Cardiac septum (tissue), 1 donor: ENCODE data around the gene ZNF765. TPM values are rescaled to one million over a fixed set of nuclear protein-coding genes. Genes with fewer than 3 reads are reported as not detected.
A peak's percentile ranks its signal among the peaks of the same experiment; 100 is the strongest.
"Not testable (repeated sequence)": the region's sequence is repeated elsewhere in the genome, so short reads cannot be mapped to it uniquely, and the experiment has no call there.

ENCODE experiments used
- DNase-seq: peaks from one replicate; pipeline ENCODE4 v3.0.0-alpha.2; 2020; ENCODE audit warnings: low spot score
- intact Hi-C: fragments of 100-400 bp; cut with DNase I; formaldehyde crosslinking; loops from one replicate; pipeline ENCODE4 v1.14.0; 2022
- total RNA-seq: library from RNA; stranded (reverse); fragmentation: NEBNext Ultra II Directional; extraction: Animal tissue kit (Norgen Biotek cat#: 25700); gene quantifications from one replicate; pipeline ENCODE4 v1.2.1, GENCODE V29; 2021
- donor health status: DM: no; HTN: no; CAD: no.

The ZNF765 gene
- total RNA-seq, 1 donor from 2014 or later = 4.5 TPM

DNA sequence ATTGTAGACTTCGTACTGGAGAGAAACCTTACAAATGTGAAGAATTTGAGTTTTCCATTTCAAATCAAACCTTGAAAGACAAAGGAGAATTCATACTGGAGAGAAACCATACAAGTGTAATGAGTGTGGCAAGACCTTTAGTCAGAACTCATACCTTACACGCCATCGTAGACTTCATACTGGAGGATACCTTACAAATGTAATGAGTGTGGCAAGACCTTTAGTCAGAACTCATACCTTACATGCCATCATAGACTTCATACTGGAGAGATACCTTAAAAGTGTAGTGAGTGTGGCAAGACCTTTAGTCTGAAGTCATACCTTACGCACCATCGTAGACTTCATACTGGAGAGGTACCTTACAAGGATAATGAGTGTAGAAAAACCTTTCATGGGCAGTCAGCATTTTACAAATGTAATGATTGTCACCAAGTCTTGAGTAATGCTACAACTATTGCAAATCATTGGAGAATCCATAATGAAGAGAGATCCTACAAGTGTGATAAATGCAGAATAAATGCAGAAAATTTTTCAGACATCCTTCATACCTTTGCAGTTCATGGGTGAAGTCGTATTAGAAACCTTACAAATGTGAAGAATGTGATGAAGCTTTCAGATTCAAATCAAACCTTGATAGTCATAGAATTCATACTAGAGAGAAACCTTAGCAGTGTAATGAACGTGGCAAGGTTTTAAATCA lies 14.7 kb downstream of the ZNF765 start:
- intact Hi-C loops = no loop called here
- no peak for DNase-seq

DNA sequence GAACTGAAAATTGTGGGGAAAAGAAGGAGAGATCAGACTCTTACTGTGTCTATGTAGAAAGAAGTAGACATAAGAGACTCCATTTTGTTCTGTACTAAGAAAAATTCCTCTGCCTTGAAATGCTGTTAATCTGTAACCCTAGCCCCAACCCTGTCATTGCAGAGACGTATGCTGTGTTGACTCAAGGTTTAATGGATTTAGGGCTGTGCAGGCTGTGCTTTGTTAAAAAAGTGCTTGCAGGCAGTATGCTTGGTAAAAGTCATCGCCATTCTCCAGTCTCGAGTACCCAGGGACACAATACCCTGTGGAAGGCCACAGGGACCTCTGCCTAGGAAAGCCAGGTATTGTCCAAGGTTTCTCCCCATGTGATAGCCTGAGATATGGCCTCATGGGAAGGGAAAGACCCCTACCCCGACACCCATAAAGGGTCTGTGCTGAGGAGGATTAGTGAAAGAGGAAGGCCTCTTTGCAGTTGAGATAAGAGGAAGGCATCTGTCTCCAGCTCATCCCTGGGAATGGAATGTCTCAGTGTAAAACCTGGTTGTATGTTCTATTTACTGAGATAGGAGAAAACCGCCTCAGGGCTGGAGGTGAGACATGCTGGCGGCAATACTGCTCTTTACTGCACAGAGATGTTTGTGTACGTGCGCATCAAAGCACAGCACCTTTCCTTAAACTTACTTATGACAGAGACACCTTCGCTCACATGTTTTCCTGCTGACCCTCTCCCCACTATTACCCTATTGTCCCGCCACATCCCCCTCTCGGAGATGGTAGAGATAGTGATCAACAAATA lies 25.8 kb downstream of the ZNF765 start:
- intact Hi-C loops, DNase-seq: not testable (repeated sequence)

DNA sequence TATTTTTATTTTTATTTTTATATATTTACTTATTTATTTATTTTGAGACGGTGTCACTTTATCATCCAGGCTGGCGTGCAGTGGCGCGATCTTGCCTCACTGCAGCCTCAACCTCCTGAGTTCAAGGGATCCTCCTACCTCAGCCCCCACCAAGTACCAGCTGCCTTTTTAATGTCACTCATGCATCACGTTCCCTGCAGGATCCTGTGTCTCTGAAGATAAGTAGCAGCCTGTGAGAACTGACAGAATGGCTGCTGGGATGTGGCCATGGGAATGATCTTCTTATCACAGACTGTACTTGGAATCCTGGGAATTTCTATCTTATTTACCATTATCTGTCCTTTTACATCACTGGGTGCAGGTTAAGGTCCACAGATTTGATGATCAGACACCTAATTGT lies 27.6 kb downstream of the ZNF765 start:
- DNase-seq = no peak
- intact Hi-C loops = no loop called here

DNA sequence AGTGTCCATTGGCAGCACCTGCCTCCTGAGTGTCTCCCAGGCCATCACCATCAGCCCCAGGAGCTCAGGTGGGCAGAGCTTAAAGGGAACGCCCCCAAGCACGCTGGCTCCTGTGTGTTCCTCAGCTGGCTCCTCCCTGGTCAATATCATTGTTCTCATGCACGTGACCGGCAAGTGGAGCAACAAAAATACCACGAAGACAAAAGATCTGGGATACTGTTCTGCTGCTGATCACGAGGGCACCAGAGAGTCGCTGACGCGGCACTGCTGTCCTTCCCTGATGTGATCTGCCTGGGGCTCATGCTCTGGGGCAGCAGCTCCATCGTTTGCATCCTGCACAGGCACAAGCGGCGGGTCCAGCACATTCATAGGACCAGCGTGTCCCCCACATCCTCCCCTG lies 28.1 kb downstream of the ZNF765 start:
- intact Hi-C loops, DNase-seq: not testable (repeated sequence)

DNA sequence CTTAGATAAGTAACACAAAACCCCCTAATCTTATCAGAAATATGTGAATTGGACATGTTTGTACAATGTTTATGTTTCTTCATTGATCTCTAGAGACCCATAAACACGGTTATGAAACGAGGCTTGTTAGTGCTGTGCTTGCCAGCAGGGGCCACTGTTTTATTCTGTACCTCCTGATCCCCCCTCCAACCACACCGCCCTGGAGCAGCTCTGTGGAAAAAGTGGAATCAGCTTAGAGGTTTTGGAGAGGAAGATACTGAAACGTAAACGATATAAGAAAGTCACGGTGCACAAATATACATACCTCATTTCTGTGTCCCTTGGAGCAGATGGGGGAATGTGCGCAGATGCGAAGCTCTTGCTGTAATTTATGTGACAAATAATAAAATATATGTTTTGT lies 28.7 kb downstream of the ZNF765 start:
- intact Hi-C loops = loop anchor here (2.0 kb wide), 1 partner anchor 323 kb away; no protein-coding TSS in a partner anchor
- not testable (repeated sequence) for DNase-seq

DNA sequence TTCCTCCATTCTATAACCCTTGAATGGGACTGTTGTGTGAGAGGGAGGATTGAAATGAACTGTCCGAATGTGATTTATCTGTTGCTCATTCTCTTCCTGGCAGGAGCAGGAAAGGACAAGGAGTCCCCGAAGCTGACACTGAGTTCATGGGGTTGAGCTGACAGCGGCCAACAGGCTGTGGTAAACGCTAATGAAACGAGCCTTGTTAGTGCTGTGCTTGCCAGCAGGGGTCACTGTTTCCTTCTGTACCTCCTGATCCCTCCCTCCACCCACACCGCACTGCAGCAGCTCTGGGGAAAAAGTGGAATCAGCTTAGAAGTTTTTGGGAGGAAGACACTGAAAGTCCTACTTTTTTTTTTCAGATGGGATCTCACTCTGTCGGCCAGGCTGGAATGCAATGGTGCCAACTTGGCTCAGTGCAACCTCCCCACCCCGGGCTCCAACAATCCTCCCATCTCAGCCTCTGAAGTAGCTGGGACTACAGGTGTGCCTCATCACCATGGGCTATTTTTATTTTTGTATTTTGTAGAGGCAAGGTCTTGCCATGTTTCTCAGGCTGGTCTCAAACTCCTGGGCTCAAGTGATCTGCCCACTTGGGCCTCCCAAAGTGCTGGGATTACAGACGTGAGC lies 30.1 kb downstream of the ZNF765 start:
- intact Hi-C loops = loop anchor here (2.0 kb wide), 1 partner anchor 322 kb away; no protein-coding TSS in a partner anchor

DNA sequence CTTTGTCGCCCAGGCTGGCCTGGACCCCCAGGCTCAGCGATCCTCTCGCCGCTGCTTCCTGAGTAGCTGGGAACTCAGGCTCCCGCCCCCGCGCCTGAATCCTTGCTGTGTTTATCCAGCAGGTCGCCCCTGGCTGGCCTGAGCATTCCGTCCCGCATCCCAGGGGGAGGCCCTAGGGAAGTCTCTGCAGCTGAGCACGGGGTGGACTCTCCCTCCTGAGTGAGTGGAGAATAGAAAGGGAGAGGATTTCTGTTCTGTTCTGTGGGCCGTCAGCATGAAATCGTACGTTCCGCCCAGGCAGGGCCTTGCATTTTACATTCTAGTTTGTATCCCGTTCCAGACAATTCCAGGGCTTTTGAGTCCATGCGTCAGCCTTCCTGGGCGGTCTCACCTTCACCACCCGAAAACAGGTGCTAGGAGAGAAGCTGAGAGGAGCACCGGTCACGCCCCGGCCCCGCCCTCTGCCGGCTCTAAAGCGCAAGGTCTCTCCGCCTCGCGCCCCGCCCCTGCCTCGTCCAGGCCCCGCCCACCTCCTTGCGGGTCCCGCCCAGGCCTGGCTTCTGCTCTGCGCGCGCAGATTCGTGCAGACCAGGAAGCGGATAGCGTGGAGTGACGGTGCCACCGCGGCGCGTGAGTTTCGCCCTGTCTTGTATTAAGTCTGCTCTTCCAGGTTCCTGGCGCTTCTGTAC lies 36.6 kb downstream of the ZNF765 start, which contains the start of gene ZNF761:
TSS of gene ZNF761 (plus strand) at position 586 of the 689 bp plus-strand sequence. CDS start 15,285 bp downstream, outside the sequence.
- intact Hi-C loops = loop anchor here (5.0 kb wide), 1 partner anchor 36 kb away; the partner anchor contains the start of gene ZNF813
- DNase-seq = peak; percentile 98

More for the DNA sequence above, 30.1 kb downstream of the ZNF765 start:
- peak; percentile 83 for DNase-seq

DNA sequence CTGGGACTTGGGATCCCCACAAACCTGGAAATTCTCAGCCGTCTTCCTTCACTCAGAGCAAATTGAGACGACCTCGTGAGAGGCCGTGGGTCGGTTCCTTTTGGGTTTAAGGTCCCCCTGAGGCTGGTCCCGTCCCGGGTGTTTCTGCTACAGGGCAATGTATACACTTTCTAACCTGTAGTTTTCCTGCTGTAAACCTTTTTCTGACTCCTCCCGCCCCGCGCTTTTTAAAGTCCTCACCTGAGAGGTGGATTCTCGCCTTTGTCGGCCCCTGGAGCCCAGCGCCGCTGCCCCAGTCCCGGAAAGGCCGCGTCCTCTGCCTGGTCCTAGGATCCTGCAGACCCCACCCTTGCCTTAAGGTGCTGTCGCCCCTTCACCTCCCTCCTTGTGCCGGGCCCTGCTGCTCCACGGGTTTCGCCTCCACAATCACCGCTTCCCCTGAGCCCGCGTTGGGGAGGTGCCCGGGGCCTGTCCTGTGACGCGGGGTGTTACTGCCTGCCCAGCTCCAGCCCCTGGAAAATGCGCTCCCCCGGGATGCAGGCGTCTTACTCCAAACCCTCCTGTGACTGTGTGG lies 37.2 kb downstream of the ZNF765 start:
- DNase-seq = no peak
- intact Hi-C loops = loop anchor here (5.0 kb wide), 1 partner anchor 35 kb away; the partner anchor contains the start of gene ZNF813

DNA sequence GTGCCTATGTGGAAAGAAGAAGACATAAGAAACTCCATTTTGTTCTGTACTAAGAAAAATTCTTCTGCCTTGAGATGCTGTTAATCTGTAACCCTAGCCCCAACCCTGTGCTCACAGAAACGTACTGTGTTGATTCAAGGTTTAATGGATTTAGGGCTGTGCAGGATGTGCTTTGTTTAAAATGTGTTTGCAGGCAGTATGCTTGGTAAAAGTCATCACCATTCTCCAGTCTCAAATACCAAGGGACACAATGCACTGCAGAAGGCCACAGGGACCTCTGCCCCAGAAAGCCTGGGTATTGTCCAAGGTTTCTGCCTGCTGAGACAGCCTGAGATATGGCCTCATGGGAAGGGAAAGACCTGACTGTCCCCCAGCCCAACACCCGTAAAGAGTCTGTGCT lies 48.9 kb downstream of the ZNF765 start:
- intact Hi-C loops, DNase-seq: not testable (repeated sequence)

DNA sequence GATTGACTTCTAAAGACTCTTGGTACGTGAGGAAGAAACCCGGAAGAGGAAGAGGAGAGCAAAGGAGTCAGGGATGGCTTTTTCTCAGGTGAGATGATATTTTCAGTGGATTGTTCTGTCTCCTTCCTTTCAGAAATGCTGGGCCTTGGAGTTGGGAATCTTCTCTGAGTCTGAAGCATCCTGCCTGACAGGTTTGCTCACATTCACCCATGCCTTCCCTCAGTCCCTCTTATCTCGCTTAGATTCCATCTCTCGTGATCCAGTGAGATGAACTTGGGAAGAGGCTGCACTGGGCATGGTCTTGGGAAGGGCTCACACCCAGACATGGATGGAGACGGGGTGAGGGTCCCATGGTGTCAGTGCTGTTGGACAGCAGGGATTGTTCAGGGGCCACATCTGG lies 52.2 kb downstream of the ZNF765 start:
- intact Hi-C loops, DNase-seq: not testable (repeated sequence)

DNA sequence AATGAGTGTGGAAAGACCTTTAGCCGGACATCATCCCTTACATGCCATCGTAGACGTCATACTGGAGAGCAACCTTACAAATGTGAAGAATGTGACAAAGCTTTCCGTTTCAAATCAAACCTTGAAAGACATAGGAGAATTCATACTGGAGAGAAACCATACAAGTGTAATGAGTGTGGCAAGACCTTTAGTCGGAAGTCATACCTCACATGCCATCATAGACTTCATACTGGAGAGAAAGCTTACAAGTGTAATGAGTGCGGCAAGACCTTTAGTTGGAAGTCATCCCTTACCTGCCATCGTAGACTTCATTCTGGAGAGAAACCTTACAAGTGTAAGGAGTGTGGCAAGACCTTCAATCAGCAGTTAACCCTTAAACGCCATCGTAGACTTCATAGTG lies 60.9 kb downstream of the ZNF765 start:
- DNase-seq = no peak
- intact Hi-C loops = no loop called here

DNA sequence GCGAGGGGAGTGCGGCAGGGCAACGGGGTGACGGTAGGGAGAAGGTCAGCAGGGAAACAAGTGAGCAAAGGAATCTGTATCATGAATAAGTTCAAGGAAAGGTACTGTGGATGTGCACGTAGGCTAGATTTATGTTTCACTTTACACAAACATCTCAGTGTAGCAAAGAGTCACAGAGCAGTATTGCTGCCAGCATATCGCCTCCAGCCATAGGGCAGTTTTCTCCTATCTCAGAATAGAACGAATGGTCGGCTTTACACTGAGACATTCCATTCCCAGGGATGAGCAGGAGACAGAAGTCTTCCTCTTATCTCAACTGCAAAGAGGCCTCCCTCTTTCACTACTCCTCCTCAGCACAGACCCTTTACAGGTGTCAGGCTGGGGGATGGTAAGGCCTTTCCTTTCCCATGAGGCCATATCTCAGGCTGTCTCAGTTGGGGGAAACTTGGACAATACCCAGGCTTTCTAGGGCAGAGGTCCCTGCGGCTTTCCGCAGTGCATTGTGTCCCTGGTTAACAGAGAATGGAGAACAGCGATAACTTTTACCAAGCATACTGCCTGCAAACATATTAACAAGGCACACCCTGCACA lies 65.3 kb downstream of the ZNF765 start:
- intact Hi-C loops = loop anchor here (10.0 kb wide), 1 partner anchor 265 kb away; the partner anchor contains the start of gene ZNF665
- not testable (repeated sequence) for DNase-seq

DNA sequence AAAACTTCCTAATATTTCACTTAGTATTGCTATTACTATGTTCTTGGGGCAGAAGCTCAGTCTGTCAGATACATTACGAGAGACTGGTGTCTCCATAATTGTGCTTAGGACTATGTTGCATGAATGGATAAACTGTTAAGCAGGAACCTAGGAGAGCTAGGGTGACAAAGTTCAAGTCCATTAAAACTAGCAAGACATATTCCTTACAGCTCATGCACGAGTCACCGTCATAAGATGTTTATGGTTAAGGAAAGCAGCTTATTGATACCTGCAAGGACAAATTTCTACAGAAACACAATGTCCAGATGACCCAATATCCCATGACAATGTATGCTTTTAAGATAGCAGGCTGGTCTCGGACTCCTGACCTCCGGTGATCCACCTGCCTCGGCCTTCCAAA lies 66.9 kb downstream of the ZNF765 start:
- intact Hi-C loops = loop anchor here (10.0 kb wide), 1 partner anchor 267 kb away; the partner anchor contains the start of gene ZNF665
- no peak for DNase-seq

DNA sequence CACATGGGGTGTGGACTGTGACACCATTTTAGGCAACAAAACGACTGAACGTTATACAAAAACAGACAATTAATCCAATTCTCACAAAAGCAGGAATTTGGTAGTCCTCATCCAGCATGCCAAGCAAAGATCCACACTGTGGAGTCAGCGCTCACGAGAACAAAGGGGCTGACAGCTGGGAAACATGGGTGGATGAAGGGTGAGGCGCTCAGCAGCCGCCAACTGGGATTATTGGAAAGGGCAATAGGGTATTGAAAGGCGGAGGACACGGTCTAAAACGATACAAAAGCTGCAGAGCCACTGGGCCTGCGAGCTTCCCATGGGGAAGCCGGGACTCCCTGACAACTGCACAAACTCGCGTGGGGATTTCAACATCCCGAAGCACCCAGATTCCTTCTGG lies 67.9 kb downstream of the ZNF765 start:
- DNase-seq = no peak
- intact Hi-C loops = loop anchor here (10.0 kb wide), 1 partner anchor 268 kb away; the partner anchor contains the start of gene ZNF665

DNA sequence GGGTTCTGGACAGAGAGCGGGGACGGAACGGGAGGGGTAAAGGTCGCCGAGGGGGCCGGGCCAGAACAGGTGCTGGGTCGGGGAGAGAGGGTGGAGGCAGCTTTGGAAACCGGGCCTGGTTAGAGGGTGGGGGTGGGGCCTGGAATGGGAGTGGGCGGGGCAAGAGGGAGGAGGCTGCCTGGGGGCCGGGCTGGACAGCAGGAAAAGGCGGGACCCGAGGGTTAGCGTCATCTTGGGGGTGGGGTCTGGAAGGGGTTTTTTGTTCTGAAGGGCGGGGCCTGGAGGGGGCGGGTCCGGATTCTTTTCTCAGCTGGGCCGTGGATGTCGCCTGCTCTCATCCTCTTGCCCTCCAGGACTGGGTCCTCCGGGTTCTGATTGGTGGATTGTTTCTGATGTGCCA lies 68.3 kb downstream of the ZNF765 start:
- intact Hi-C loops = loop anchor here (10.0 kb wide), 1 partner anchor 268 kb away; the partner anchor contains the start of gene ZNF665

DNA sequence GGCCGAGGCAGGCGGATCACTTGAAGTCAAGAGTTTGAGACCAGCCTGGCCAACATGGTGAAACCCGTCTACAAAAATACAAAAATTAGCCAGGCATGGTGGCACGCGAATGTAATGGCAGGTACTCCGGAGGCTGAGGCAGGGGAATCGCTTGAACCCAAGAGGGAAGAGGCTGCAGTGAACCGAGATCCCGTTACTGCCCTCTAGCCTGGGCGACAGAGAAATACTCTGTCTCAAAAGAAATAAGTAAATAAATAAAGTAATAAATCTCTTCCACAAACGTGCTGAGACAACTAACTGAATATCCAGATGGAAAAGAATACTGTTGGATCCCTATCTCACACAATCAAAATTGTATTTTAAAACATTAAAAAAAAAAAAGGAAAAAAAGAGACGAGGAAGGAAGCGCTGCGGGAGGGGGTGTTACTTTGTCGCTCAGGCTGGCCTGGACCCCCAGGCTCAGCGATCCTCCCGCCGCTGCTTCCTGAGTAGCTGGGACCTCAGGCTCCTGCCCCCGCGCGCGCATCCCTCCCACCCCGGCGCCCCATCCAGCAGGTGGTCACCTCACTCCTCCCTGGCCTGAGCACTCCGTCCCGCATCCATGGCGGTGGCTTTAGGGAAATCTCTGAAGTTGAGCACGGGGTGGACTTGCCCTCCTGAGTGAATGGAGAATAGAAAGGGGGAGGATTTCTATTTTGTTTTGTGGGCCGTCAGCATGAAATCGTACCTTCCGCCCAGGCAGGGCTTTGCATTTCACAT lies 72.0 kb downstream of the ZNF765 start:
- DNase-seq = no peak
- intact Hi-C loops = loop anchor here (5.0 to 10.0 kb wide), 3 partner anchors 35 to 272 kb away; partner anchors contain the start of genes ZNF665 and ZNF761

More for the DNA sequence above, 68.3 kb downstream of the ZNF765 start:
- DNase-seq = peak; percentile 80

DNA sequence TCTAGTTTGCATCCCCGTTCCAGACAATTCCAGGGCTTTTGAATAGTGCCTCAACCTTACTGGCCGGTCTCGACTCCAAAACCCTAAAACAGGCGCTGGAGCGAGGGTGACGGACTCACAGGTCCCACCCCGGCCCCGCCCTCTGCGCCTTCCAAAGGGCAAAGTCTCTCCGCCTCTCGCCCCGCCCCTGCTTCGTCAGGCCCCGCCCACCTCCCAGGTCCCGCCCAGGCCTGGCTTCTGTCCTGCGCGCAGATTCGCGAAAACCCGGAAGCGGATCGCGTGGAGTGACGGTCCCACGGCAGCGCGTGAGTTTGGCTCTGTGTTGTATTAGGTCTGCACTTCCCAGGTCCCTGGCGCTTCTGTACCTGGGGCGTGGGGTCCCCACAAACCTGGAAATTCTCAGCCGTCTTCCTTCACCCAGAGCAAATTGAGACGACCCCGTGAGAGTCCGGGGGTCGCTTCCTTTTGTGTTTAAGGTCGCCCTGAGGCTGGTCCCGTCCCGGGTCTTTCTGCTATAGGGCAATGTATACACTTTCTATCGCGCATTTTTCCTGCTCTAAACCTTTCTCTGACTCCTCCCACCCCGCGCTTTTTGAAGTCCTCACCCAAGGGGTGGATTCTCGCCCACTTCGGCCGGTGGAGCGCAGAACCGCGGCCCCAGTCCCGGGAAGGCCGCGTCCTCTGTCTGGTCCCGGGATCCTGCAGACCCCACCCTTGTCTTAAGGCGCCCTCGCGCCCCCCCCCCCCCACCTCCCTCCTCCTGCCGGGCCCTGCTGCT lies 72.7 kb downstream of the ZNF765 start, which contains the start of gene ZNF813:
TSS of gene ZNF813 (plus strand) at position 249 of the 778 bp plus-strand sequence. CDS start 16,090 bp downstream, outside the sequence.
- DNase-seq = peak; percentile 97
- intact Hi-C loops = loop anchor here (5.0 to 10.0 kb wide), 3 partner anchors 35 to 273 kb away; partner anchors contain the start of genes ZNF665 and ZNF761
